ENCODE data around the gene ATXN1. TPM values are rescaled to one million over a fixed set of nuclear protein-coding genes. Genes with fewer than 3 reads are reported as not detected.

ATXN1 gene
- total RNA-seq, 1 experiment from 2014 or later = 7.6 TPM

DNA sequence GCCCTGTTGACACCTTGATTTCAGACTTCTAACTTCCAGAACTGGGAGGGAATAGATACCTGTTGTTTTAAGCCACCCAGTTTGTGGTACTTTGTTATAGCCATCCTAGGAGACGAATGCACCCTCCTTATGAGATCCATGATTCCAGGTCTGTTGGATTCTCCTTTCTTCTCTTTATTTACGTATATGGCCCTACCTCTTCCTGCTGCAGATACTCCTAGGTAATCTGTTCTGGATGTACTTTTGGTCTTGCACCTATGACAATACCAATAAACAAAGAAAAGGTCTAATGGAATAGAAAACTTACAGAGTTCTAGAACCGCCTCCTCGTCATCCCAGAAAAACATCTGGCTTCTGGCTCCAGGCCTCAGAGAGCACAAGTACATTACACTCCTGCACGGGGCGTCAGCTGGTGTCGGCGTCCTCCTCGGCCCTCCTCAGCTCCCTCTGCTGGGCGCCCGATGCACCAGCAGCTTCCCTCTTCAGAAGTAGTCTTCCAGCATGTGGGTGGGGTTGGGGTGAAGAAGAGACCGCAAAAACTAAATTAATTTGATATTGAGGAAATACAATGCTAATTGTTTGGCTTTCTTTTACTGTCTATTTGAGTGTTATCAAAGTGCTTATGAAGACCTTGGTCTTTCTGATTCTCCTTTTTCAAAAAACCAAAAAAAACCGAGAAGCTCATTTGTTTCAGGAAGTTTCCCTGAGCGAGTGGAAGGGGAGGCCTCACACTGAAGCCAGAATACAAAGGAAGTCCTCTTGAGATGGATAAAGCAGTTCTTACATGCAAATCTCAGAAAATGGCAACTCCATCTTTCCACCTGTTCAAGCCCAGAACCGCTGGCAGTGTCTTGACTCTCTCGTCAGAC, 9.7 kb upstream of the ATXN1 start:
- H3K36me3 ChIP-seq (replicated peaks; ENCODE audit: control insufficient read depth, insufficient read depth, low read length) = no peaks in the 10 kb centered on the region
- peak; percentile 79 for DNase-seq
- H3K4me3 ChIP-seq (ENCODE audit: insufficient read depth, low read depth, low read length) = no peak overlapping the region
- H3K27me3 ChIP-seq (ENCODE audit: control insufficient read depth, insufficient read depth, low read length) = no peaks in the 10 kb centered on the region

DNA sequence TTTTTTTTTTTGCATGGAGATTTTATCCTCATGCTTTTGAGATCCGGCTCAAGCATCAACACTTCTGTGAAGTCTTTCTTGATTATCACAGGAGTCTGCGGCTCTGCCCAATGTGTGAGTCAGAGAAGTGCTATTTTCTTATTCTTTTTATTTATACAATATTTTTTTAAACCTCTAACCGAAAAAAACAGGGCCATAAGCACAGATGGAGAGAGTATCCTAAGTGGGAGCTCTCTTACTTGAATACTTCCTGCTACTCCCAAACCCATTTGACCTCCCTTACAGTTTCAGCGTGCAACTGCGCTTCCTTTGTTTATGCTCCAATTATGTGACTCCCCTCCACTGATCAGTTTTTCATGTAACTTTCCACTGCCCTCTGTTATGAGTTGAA, 8.7 kb upstream of the ATXN1 start:
- no peak for DNase-seq
- no peak overlapping the region for H3K4me3 ChIP-seq (ENCODE audit: insufficient read depth, low read depth, low read length)

DNA sequence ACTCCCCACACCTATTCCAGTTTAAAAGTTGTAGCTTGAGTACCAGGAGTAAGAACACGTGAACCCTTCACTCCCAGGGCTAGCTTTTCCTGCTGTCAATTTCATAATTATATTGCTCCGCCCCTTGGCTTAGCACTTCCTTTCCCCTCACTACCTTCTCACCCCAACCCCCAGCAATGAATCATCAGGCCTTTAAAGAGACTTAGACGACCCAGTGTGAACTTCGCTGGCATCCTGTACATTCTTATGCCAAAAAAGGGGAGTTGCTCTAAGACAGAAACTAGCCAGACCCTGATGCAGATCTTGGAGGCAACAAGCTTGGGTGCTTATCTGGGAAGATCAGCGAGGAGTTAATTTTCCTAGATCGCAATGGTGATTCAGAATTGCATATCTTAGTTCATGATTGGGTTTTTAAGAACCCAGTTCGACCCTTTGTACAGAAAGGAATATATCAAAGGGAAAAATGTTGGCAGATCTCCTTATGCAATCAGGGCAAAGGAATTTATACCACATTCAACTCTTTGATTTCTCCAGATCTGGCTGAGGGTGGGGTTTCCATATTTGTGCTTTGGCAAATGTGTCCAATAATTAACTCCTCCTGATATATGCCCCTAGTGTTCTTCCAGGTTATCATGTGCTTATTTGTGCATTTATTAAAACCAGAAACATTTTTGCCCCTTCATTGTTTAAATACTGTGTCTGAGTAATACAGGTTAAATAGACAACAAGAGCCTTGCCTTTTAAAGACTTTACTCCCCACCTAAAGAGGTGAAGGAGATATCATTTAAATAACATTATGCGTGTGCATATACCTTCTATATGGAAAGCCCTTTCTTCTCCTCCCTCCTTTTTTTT, 8.1 kb upstream of the ATXN1 start:
- no peaks in the 10 kb centered on the region for H3K36me3 ChIP-seq (replicated peaks; ENCODE audit: control insufficient read depth, insufficient read depth, low read length)
- H3K27me3 ChIP-seq (ENCODE audit: control insufficient read depth, insufficient read depth, low read length) = no peaks in the 10 kb centered on the region
- H3K4me3 ChIP-seq (ENCODE audit: insufficient read depth, low read depth, low read length) = no peak overlapping the region
- no peak for DNase-seq

More for the DNA sequence above, 8.7 kb upstream of the ATXN1 start:
- Histone ChIP-seq H3K27me3 (ENCODE audit: control insufficient read depth, insufficient read depth, low read length) (no peaks in the 10 kb centered on the region), H3K36me3 (replicated peaks; ENCODE audit: control insufficient read depth, insufficient read depth, low read length) (no peaks in the 10 kb centered on the region)

DNA sequence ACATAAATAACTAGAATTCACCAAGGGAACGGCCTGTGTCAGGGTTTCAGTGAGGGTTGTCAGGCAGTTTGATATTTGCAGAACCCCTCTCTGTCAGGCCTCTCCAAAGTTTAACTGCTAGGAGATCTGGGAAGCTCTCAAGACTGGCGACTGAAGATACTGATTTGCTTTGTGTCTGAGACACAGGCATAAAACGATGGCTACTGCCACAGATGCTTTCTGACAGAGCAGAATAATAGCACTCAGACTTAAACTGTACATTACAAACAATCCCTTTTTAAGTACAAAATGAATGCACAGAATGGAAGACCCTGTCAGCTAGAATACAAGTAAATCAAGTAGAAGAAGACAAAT, 7.2 kb upstream of the ATXN1 start:
- Histone ChIP-seq H3K36me3 (replicated peaks; ENCODE audit: control insufficient read depth, insufficient read depth, low read length) (no peaks in the 10 kb centered on the region), H3K27me3 (ENCODE audit: control insufficient read depth, insufficient read depth, low read length) (no peaks in the 10 kb centered on the region), H3K4me3 (ENCODE audit: insufficient read depth, low read depth, low read length) (no peak overlapping the region)
- no peak for DNase-seq

DNA sequence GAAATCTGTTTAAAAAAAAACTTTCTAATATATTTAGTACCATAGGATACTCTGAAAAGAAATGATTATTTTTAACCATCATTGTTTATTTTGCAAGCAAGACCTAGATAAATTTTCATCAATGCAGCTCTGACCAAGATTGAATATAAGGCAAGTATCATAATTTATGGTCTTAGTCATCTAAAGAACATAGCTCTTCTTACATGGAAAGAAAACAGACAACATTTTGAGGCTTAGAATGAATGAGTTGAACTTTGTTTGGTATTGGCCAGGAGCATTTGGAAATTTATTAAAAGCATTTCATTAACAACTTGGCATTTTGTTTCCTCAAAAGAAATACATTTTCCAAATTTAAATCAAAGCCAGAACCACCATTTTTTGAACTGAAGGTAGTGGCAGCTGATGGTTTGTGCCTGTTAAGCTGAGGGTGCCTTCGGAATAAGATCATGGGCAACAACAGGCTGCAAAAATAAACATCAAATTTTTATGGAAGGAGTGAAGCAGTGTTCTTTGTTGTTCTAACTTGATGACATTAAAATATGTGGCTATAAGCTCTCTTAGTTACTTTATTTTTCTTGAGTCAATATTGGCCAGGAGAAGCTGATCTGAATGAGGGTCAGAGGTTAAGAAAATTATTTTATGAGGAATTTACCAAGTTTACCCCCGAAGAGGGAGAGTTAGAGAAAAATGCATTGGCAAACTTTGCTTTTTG, 6.7 kb upstream of the ATXN1 start:
- DNase-seq = no peak
- Histone ChIP-seq H3K4me3 (ENCODE audit: insufficient read depth, low read depth, low read length) (no peak overlapping the region), H3K27me3 (ENCODE audit: control insufficient read depth, insufficient read depth, low read length) (no peaks in the 10 kb centered on the region), H3K36me3 (replicated peaks; ENCODE audit: control insufficient read depth, insufficient read depth, low read length) (no peaks in the 10 kb centered on the region)

DNA sequence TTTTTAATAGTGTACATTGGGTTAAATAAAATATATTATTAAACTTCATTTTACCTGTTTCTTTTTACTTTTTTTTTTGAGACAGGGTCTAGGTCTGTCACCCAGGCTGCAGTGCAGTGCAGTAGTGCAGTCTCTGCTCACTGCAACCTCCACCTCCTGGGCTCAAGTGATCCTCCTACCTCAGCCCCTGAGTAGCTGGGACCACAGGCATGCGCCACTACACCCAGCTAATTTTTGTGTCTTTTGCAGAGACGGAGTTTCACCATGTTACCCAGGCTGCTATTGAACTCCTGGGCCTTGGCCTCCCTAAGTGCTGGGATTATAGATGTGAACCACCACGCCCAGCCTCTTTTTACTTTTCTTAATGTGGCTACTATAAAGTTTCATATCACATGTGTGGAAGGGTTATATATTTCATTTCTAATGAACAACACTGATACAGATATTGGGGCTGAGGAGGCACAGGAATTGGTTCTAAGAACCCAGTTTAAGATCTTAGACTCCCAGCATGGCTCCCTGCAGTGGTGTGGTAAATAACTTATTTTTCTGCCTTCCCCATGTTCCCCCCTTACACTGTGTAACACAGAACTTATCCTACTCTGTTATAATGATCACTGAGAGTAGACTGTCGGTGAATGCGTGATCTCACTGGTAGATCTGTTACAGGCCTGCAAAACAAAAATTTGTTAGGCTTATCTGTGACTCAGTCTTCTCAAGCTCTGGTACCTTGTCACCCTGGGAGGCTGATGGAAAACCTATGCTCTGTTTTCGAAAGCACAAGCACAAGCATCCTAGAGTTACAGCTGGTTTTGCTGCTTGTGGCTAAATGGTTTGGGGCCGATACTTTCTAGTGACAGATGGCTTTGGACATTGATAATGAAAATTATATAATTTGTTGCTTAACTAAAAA, 5.8 kb upstream of the ATXN1 start:
- Histone ChIP-seq H3K36me3 (replicated peaks; ENCODE audit: control insufficient read depth, insufficient read depth, low read length) (no peaks in the 10 kb centered on the region), H3K27me3 (ENCODE audit: control insufficient read depth, insufficient read depth, low read length) (peaks cover 1% of the 10 kb centered on the region; the same call in 1 of the 2 replicates), H3K4me3 (ENCODE audit: insufficient read depth, low read depth, low read length) (no peak overlapping the region)
- DNase-seq = no peak

DNA sequence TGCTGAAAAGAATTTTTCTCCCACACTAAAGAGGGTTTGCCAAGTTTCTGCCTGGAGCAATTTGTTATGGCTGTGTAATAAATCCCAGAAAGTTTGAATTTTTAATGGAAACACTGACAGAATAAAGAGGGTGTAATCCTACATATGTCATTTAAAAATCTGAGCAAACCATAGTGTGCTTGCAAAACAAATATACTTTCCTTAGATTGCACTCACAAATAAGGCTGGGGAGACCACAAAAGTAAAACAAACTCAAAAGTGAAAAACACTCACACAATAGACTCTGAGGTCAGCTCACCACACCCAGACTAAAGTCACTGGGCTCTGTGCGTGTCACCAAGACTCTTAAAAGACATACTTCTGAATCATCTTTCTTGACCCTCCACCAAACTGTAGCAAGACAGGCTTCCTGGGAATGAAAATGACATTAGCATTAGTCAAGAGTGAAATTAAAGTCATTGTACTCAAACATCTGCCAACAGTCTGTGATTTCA, 4.8 kb upstream of the ATXN1 start:
- Histone ChIP-seq H3K27me3 (ENCODE audit: control insufficient read depth, insufficient read depth, low read length) (peaks cover 1% of the 10 kb centered on the region; the same call in 1 of the 2 replicates), H3K36me3 (replicated peaks; ENCODE audit: control insufficient read depth, insufficient read depth, low read length) (no peaks in the 10 kb centered on the region), H3K4me3 (ENCODE audit: insufficient read depth, low read depth, low read length) (no peak overlapping the region)
- no peak for DNase-seq

DNA sequence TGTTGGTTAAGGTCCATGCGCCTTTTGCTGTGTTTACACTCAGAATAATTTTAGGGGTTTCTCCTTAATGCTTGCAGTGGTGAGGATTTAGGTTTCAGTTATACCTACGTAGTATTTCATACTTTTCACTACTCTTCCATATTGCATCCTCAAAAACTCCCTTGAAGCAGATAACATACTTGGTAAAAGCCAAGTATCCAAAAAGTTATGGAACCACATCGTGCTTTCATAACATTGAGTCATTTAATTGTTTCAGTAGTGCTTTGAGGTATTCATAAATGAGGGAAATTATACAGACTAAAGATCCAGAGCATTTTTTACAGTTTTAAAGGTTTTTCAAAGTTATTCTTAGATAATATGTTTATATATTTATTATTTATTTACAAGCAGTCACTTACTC, 4.0 kb upstream of the ATXN1 start:
- Histone ChIP-seq H3K36me3 (replicated peaks; ENCODE audit: control insufficient read depth, insufficient read depth, low read length) (no peaks in the 10 kb centered on the region), H3K4me3 (ENCODE audit: insufficient read depth, low read depth, low read length) (no peak overlapping the region), H3K27me3 (ENCODE audit: control insufficient read depth, insufficient read depth, low read length) (peaks cover 1% of the 10 kb centered on the region; the same call in 1 of the 2 replicates)
- DNase-seq = no peak

DNA sequence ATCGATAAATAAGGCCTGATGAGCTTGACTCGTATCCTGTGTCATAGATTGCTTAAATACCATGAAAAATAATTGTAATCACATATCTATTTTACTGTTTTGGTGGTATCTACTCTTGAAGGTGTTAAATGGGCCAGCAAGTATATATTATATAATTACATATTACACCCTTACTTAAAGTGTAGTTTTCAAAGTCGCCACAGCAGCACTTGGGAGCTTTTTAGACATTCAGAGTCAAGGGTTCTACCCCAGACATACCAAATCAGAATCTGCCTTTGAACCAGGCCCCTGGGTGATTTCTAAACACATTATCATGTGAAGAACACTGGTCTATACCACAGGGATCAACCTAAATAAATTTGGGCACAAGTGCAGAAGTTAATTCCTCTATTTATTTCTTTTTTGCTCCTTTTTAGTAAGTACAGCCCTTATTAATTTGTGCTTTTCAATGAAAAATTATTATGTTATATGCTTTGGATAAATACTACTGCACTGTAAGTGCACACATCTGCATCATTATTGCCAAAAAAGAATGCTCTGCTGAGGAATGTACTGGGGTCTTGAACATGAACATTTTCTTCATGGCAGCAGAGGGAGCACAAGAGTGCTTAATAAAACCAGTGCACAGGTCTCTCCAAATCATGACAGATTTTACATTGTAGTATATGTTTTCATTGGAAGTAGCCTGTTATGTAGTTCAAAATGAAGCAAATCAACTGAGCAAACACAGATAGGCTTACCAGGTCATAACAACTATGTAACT, 3.1 kb upstream of the ATXN1 start:
- Histone ChIP-seq H3K27me3 (ENCODE audit: control insufficient read depth, insufficient read depth, low read length) (peaks cover 1% of the 10 kb centered on the region; the same call in 1 of the 2 replicates), H3K4me3 (ENCODE audit: insufficient read depth, low read depth, low read length) (no peak overlapping the region), H3K36me3 (replicated peaks; ENCODE audit: control insufficient read depth, insufficient read depth, low read length) (no peaks in the 10 kb centered on the region)
- DNase-seq = no peak

DNA sequence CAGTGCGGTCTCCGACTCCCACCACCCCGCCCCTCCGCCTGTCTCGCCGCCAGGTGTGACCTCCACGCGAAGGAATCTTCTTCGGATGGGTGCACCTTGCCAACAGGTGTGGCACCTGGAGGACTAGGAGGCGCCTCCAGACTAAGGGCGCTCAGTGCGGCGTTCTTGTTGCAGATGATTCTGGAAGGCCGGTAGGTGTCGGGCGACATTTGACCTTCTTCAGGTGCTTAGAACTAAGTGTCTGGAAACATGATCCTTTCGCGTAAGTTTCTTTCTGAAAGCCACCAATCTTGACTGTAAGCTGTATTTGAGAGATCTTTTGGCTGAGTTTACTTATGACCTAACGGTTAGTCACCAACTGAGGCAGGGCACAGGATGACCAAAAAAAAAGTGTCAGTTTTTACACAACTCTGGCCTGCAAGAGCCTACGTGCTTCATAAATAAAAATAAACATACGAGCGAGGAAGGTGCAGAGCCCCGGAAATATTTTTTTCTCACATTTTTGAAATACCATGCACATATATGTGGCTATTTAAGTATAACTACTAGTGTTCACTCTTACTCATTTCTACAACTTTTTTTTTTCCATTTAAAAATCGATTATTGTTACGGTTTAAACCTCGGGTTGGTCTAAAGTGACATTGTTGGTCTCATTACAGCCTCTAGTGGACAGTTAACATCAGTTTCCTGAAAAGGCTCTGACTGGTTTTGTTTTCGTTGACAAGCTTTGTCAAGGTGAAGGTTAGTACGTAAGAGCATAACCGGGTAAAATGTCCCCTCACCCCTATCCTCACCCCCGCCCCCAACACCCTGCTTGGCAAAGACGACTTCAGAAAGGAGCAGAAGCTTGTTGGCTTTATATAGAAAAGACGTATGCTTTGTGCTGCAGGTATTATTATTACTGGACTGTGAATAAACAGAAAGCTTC, 1.6 kb upstream of the ATXN1 start:
- Histone ChIP-seq H3K36me3 (replicated peaks; ENCODE audit: control insufficient read depth, insufficient read depth, low read length) (no peaks in the 10 kb centered on the region), H3K27me3 (ENCODE audit: control insufficient read depth, insufficient read depth, low read length) (peaks cover 1% of the 10 kb centered on the region; the same call in 1 of the 2 replicates), H3K4me3 (ENCODE audit: insufficient read depth, low read depth, low read length) (peak overlapping the region; percentile 82)
- DNase-seq = peak; percentile 58

DNA sequence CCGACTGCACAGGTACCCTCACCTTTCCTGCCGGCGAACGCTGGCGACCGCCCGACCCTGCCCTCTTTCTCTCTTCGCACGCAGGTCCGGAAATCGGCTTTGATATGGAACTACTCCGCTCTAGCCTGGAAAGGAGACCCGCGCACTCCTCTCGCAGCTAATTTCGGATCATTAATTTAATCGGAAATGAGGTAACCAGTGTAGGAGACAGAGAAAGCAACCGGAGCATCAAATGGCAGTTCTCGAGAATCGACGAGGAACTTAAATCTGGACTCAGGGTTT, 949 bp upstream of the ATXN1 start:
- Histone ChIP-seq H3K36me3 (replicated peaks; ENCODE audit: control insufficient read depth, insufficient read depth, low read length) (no peaks in the 10 kb centered on the region), H3K4me3 (ENCODE audit: insufficient read depth, low read depth, low read length) (peak overlapping the region; percentile 82), H3K27me3 (ENCODE audit: control insufficient read depth, insufficient read depth, low read length) (peaks cover 1% of the 10 kb centered on the region; the same call in 1 of the 2 replicates)
- no peak for DNase-seq

DNA sequence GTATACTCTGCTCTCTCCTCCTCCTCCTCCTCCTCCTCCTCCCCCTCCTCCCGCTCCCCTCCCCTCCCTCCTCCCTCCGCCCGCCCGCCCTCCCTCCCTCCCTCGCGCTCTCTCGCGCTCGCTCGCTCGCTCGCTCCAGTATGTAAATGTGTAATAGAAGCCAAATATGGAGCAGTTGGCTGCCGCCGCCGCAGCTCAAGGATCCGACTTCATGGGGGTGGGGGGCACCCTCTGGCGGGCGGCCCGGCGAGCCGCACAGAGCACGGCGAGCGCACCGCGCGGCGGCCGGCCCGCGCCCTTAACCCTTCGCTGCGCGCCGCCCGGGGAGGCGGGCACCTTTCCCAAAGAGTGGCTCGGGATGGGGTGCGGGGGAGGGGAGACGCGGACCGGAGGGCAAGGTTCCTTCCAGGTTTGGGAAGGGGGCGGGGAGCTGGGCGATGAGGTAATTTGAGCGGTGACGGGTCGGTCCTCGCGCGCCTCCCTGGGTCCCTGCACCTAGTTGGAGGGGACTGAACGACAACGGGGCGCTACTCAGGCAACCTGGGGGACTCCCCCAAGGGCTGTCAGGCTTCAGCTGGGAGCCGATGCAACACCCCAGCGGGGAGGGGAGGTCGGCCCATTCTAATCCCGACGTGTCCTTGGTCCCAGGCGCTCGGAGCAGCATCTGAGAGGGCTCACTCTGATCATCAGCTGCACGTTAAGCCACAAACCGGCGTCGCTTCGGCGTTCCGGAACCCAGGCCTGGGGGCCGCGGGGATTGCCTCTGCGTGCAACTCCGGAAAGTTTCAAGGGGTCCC, 409 bp upstream of the ATXN1 start:
- Histone ChIP-seq H3K4me3 (ENCODE audit: insufficient read depth, low read depth, low read length) (peak overlapping the region; percentile 82), H3K27me3 (ENCODE audit: control insufficient read depth, insufficient read depth, low read length) (peaks cover 1% of the 10 kb centered on the region; the same call in 1 of the 2 replicates)

More for the DNA sequence above, 409 bp upstream of the ATXN1 start:
- DNase-seq = peak; percentile 89
- H3K36me3 ChIP-seq (replicated peaks; ENCODE audit: control insufficient read depth, insufficient read depth, low read length) = no peaks in the 10 kb centered on the region
